GM23248 (cell line): ENCODE data around the gene DCAF12. TPM values are rescaled to one million over a fixed set of nuclear protein-coding genes. Genes with fewer than 3 reads are reported as not detected.

Source experiments
- DNase-seq: peaks from one replicate; pipeline ENCODE4 v3.0.0-alpha.2; 2015
- H2AFZ ChIP-seq: fragments of 200-600 bp; sonication (generic); 2 replicates; pipeline ENCODE4 v1.6.1; 2016; ENCODE audit warnings: antibody characterized with exemption
- H3F3A ChIP-seq: fragments of 200-600 bp; sonication (generic); 2 replicates; pipeline ENCODE4 v1.6.1; 2016; ENCODE audit warnings: mild to moderate bottlenecking, antibody characterized with exemption, mixed run types; ENCODE audit not compliant: insufficient read depth
- H3K27ac ChIP-seq: fragments of 200-600 bp; sonication (generic); 2 replicates; pipeline ENCODE4 v1.5.1; 2016; ENCODE audit warnings: mild to moderate bottlenecking
- H3K27me3 ChIP-seq: fragments of 200-600 bp; sonication (generic); replicated peaks from 2 replicates; pipeline ENCODE4 v1.6.1; 2016; ENCODE audit warnings: mild to moderate bottlenecking; ENCODE audit not compliant: insufficient read depth
- H3K36me3 ChIP-seq: fragments of 200-600 bp; sonication (generic); 2 replicates; pipeline ENCODE4 v1.6.1; 2016; ENCODE audit warnings: low read depth, mild to moderate bottlenecking
- H3K4me1 ChIP-seq: fragments of 200-600 bp; sonication (generic); 2 replicates; pipeline ENCODE4 v1.6.1; 2016; ENCODE audit warnings: mild to moderate bottlenecking; ENCODE audit not compliant: insufficient read depth
- H3K4me2 ChIP-seq: fragments of 200-600 bp; sonication (generic); one replicate; pipeline ENCODE4 v1.6.1; 2016; ENCODE audit warnings: mild to moderate bottlenecking; ENCODE audit not compliant: unreplicated experiment
- H3K4me3 ChIP-seq: fragments of 200-600 bp; sonication (generic); 2 replicates; pipeline ENCODE4 v1.5.1; 2016; ENCODE audit warnings: mild to moderate bottlenecking
- H3K79me2 ChIP-seq: fragments of 200-600 bp; sonication (generic); 2 replicates; pipeline ENCODE4 v1.6.1; 2016; ENCODE audit warnings: mild to moderate bottlenecking; ENCODE audit not compliant: insufficient read depth
- H3K9ac ChIP-seq: fragments of 200-600 bp; sonication (generic); 2 replicates; pipeline ENCODE4 v1.6.1; 2016; ENCODE audit warnings: mild to moderate bottlenecking
- H3K9me2 ChIP-seq: fragments of 200-600 bp; sonication (generic); 2 replicates; pipeline ENCODE4 v1.6.1; 2016; ENCODE audit warnings: mixed run types, mild to moderate bottlenecking, moderate library complexity; ENCODE audit not compliant: insufficient read depth
- H3K9me3 ChIP-seq: fragments of 200-600 bp; sonication (generic); one replicate; pipeline ENCODE4 v1.6.1; 2017; ENCODE audit warnings: low read depth
- H4K20me1 ChIP-seq: fragments of 200-600 bp; sonication (generic); 2 replicates; pipeline ENCODE4 v1.6.0; 2016; ENCODE audit not compliant: insufficient read depth
- EZH2 ChIP-seq: fragments of 200-600 bp; sonication (generic); IDR thresholded peaks from 2 replicates; pipeline ENCODE4 v1.6.1; 2018; ENCODE audit warnings: antibody characterized with exemption, mild to moderate bottlenecking; ENCODE audit not compliant: insufficient read depth, poor library complexity, severe bottlenecking
- EZH2phosphoT487 ChIP-seq: fragments of 200-600 bp; sonication (generic); IDR thresholded peaks from 2 replicates; pipeline ENCODE4 v1.6.1; 2018; ENCODE audit warnings: antibody characterized with exemption, moderate library complexity, mild to moderate bottlenecking, low read depth; ENCODE audit not compliant: insufficient read depth
- WGBS, 2 experiments: methylation state at CpG; one replicate each; pipeline ENCODE4 v1.1.6; 2015 to 2017; ENCODE audit warnings: low lambda C conversion rate in 2 of 2, low coverage in 1 of 2; ENCODE audit errors: missing lambda C conversion rate in 2 of 2; 5-methylcytosine and 5-hydroxymethylcytosine counted together
- in situ Hi-C: fragments of 300-500 bp; cut with MboI; formaldehyde crosslinking; loops from 2 replicates; pipeline ENCODE4 v1.15.0; 2020
- polyA plus RNA-seq: library from polyadenylated mRNA; unstranded; fragments of >200 nt; fragmentation: Nextera tagmentation; extraction: Ambion mirVana; gene quantifications from 2 replicates; pipeline ENCODE4 v1.2.1, GENCODE V29; 2016
- total RNA-seq: library from RNA; depleted of rRNA; stranded (reverse); fragments of >200 nt; shearing (Covaris generic); gene quantifications from 2 replicates; pipeline ENCODE4 v1.2.3, GENCODE V29; 2014

The DCAF12 gene
- total and polyA plus RNA-seq, 2 experiments from 2014 or later: 21.7 to 22.2 TPM

DNA sequence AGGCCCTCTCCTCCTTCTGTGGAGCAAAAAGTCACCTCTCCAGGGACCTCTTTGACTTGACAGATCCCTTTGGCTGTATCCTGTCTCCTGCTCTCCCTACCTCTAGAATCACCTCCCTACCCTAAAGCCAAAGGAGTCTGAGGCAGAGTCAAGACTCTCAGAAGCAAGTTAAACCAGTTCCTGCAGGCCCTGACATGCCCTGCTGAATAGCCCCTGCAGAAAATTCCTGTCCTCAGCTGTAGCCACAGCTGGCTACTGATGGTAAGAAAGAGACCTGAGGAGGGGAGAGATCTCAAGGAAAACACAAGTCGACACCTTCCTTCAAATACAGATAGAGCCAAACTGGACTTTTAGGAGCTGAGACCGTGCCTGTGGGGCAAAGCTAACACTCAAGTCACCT lies 54.1 kb downstream of the DCAF12 start:
- H2AFZ ChIP-seq: peak overlapping the region; percentile 67
- H3K9me2 ChIP-seq: no peaks in the 10 kb centered on the region
- in situ Hi-C loops: no loop called here
- peaks cover 9% of the 10 kb centered on the region for H3F3A ChIP-seq
- H3K27ac ChIP-seq: no peak overlapping the region
- H3K4me2 ChIP-seq: no peak overlapping the region
- H3K79me2 ChIP-seq: no peaks in the 10 kb centered on the region
- H3K27me3 ChIP-seq: no peaks in the 10 kb centered on the region
- H3K4me3 ChIP-seq: no peak overlapping the region
- 94 to 96% methylated on average over 2 of the region's 2 CpGs for WGBS, 2 experiments
- H3K4me1 ChIP-seq: peaks cover 15% of the 10 kb centered on the region
- TF ChIP-seq EZH2phosphoT487 (no peak), EZH2 (no peak)
- H3K9me3 ChIP-seq: no peaks in the 10 kb centered on the region
- H3K9ac ChIP-seq: no peak overlapping the region
- no peaks in the 10 kb centered on the region for H4K20me1 ChIP-seq
- no peaks in the 10 kb centered on the region for H3K36me3 ChIP-seq
- DNase-seq: no peak

DNA sequence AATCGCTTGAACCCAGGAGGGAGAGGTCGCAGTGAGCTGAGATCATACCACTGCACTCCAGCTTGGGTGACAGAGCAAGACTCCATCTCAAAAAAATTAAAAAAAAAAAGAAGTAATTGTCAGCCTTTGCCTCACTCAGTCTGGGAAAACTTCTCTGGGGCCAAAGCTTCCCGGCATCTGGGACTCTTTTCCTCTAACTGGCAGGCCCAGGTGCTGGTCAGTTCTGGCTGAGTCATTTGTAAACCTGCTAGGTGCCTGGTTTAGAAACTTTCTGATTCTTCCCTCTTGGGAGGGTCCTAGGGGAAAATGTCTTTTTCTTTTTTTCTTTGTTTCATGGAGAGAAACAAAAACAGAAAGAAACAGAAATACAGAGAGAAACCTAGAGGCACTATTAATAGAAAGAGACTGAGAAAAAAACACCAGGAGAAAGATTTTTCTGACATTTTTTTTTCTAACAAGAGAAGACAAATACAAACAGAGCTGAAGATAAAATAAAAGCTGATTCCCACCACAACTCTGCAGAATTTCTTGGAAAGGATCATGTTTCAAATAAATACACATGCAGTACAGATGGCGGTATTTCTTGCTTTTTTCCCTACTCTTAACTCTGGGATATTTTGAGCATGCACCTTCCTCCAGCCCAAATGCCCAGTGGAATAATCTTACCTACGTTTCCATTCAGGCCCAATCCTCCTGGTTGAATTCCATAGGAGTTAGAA lies 55.7 kb downstream of the DCAF12 start:
- Histone ChIP-seq H3K36me3 (no peaks in the 10 kb centered on the region), H2AFZ (no peak overlapping the region), H3K4me1 (peaks cover 15% of the 10 kb centered on the region), H3K9me2 (no peaks in the 10 kb centered on the region), H3K79me2 (no peaks in the 10 kb centered on the region), H3K4me3 (no peak overlapping the region), H4K20me1 (no peaks in the 10 kb centered on the region), H3K9me3 (no peaks in the 10 kb centered on the region), H3F3A (peaks cover 9% of the 10 kb centered on the region), H3K27ac (no peak overlapping the region), H3K9ac (no peak overlapping the region), H3K4me2 (no peak overlapping the region), H3K27me3 (no peaks in the 10 kb centered on the region)
- 44 to 54% methylated on average over 5 of the region's 5 CpGs for WGBS, 2 experiments
- no peak for TF ChIP-seq EZH2phosphoT487
- no peak for TF ChIP-seq EZH2
- DNase-seq: no peak
- in situ Hi-C loops: no loop called here

DNA sequence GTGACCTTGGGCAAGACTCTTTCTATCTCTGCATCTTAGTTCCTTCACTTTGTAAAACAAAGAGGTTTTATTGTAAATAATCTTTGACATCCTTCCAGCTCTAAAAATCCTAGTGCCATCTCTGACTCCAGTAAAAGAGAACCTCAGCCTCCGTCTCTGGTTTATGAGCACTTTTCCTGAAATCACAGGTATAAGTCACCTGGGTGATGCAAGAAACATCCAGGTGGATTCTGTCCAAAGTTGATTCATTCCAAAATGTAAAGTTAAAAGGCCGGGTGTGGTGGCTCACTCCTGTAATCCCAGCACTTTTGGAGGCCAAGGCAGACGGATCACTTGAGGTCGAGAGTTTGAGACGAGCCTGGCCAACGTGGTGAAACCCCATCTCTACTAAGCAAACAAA lies 56.7 kb downstream of the DCAF12 start:
- H3K9me3 ChIP-seq: no peaks in the 10 kb centered on the region
- no peak overlapping the region for H3K4me3 ChIP-seq
- H3K4me1 ChIP-seq: peaks cover 15% of the 10 kb centered on the region
- no peak overlapping the region for H3K27ac ChIP-seq
- no peaks in the 10 kb centered on the region for H3K9me2 ChIP-seq
- no peak overlapping the region for H2AFZ ChIP-seq
- H3K27me3 ChIP-seq: no peaks in the 10 kb centered on the region
- H3K79me2 ChIP-seq: no peaks in the 10 kb centered on the region
- no peak for TF ChIP-seq EZH2phosphoT487
- TF ChIP-seq EZH2: no peak
- in situ Hi-C loops: no loop called here
- H3F3A ChIP-seq: peaks cover 9% of the 10 kb centered on the region
- no peak overlapping the region for H3K4me2 ChIP-seq
- WGBS, 2 experiments: 81 to 83% methylated on average over 6 of the region's 6 CpGs
- no peak overlapping the region for H3K9ac ChIP-seq
- H3K36me3 ChIP-seq: no peaks in the 10 kb centered on the region
- DNase-seq: no peak
- H4K20me1 ChIP-seq: no peaks in the 10 kb centered on the region

DNA sequence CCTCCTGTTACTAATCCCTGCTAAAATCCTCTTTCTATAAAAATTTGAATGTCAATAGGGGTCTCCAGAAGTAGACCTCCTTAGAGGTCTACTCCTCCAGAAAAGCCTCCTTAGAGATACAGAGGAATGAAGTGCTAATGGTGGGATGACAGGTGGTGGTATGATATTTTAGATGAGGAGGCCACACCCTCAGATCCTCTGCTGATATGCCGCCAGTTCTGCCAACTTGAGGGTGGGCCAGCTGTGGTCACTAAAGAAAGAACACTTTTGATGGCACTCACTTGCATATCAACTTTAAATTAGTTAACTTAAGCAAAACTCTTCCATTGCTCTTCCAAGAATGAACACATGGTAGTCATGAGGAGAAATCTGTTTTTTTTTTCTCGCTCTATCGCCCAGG lies 61.0 kb downstream of the DCAF12 start:
- Histone ChIP-seq H3K9me3 (no peaks in the 10 kb centered on the region), H3K36me3 (no peaks in the 10 kb centered on the region), H3K4me3 (no peak overlapping the region), H3K79me2 (no peaks in the 10 kb centered on the region), H3K9ac (no peak overlapping the region), H3F3A (no peaks in the 10 kb centered on the region), H2AFZ (no peak overlapping the region), H3K27me3 (no peaks in the 10 kb centered on the region), H3K4me2 (no peak overlapping the region), H3K27ac (no peak overlapping the region), H3K4me1 (no peaks in the 10 kb centered on the region), H4K20me1 (no peaks in the 10 kb centered on the region), H3K9me2 (no peaks in the 10 kb centered on the region)
- WGBS, 2 experiments: 92 to 97% methylated on average over 3 of the region's 3 CpGs
- DNase-seq: no peak
- in situ Hi-C loops: no loop called here
- TF ChIP-seq EZH2 (no peak), EZH2phosphoT487 (no peak)
